NB4 (cell line): Measurements from ENCODE around the gene MGST3.

ENCODE experiments used
- MYC ChIP-seq: IDR thresholded peaks from 2 replicates; pipeline ENCODE4 v1.6.1; 2011; ENCODE audit warnings: low read depth, low read length
- POLR2A ChIP-seq: IDR thresholded peaks from 2 replicates; pipeline ENCODE4 v1.6.1; 2011; ENCODE audit warnings: mild to moderate bottlenecking; ENCODE audit not compliant: insufficient read length; ENCODE audit errors: extremely low read depth
- TF ChIP-seq, protein P1 (sequence below): IDR thresholded peaks from one replicate; pipeline ENCODE4 v1.5.1; 2012; ENCODE audit warnings: low read depth, low read length
- TF ChIP-seq, protein P2 (sequence below): IDR thresholded peaks from 2 replicates; pipeline ENCODE4 v1.6.1; 2011; ENCODE audit warnings: low read depth, low read length

DNA sequence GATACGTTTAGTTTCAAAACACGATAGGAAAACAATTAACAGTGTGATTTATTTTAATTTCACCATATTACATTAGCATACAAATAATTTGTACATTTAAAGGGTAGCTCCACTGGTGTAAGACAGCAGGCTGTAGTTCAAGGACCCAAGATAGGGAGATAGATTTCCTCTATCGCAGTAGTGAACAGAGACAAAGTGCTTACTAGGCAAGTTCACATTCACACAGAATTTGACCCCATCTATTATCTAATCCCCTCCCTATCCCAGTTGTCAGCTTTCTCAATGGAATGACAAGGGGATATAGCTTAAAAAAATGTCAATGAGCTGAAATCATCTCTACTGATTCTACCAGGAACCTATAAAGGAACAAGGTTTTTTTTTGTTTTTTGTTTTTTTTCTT is 31.2 kb downstream of the MGST3 start:
- TF ChIP-seq, protein P1, sequence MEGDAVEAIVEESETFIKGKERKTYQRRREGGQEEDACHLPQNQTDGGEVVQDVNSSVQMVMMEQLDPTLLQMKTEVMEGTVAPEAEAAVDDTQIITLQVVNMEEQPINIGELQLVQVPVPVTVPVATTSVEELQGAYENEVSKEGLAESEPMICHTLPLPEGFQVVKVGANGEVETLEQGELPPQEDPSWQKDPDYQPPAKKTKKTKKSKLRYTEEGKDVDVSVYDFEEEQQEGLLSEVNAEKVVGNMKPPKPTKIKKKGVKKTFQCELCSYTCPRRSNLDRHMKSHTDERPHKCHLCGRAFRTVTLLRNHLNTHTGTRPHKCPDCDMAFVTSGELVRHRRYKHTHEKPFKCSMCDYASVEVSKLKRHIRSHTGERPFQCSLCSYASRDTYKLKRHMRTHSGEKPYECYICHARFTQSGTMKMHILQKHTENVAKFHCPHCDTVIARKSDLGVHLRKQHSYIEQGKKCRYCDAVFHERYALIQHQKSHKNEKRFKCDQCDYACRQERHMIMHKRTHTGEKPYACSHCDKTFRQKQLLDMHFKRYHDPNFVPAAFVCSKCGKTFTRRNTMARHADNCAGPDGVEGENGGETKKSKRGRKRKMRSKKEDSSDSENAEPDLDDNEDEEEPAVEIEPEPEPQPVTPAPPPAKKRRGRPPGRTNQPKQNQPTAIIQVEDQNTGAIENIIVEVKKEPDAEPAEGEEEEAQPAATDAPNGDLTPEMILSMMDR, result no peak
- TF ChIP-seq POLR2A, result no peak
- TF ChIP-seq, protein P2, sequence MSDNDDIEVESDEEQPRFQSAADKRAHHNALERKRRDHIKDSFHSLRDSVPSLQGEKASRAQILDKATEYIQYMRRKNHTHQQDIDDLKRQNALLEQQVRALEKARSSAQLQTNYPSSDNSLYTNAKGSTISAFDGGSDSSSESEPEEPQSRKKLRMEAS, result no peak
- no peak for TF ChIP-seq MYC
